Stomach (tissue), 4 donors: ENCODE data around the gene USP8.
"Not testable (repeated sequence)": the region's sequence is repeated elsewhere in the genome, so short reads cannot be mapped to it uniquely, and the experiment has no call there.

Experiments
- EP300 ChIP-seq: sonication (generic); formaldehyde crosslinking; IDR thresholded peaks from one replicate; pipeline ENCODE4 v1.6.1; 2017; ENCODE audit warnings: antibody characterized with exemption
- POLR2A ChIP-seq, 4 donors: fragments of 450-650 bp; IDR thresholded peaks; one replicate each; pipeline ENCODE4 v1.6.1; 2016; ENCODE audit warnings: antibody characterized with exemption in 4 of 4, control low read depth in 2 of 4, mild to moderate bottlenecking in 1 of 4, moderate library complexity in 1 of 4
- POLR2AphosphoS5 ChIP-seq, 3 donors: sonication (generic); formaldehyde crosslinking; IDR thresholded peaks; one replicate each; pipeline ENCODE4 v1.6.1; 2016; ENCODE audit warnings: antibody characterized with exemption in 3 of 3
- TF ChIP-seq, protein P1 (sequence below), 7 experiments: fragments of 450-650 bp in 4 of 7; fragments of 200-600 bp in 3 of 7; sonication (generic) in 3 of 7; IDR thresholded peaks; one replicate each; pipeline ENCODE4 v1.5.1; 2016 to 2019; ENCODE audit warnings: antibody characterized with exemption in 7 of 7, control low read depth in 2 of 7, mild to moderate bottlenecking in 1 of 7

GRCh38 chr15:50379413-50379812 lies 44.8 kb upstream of the USP8 start:
- TF ChIP-seq, protein P1, sequence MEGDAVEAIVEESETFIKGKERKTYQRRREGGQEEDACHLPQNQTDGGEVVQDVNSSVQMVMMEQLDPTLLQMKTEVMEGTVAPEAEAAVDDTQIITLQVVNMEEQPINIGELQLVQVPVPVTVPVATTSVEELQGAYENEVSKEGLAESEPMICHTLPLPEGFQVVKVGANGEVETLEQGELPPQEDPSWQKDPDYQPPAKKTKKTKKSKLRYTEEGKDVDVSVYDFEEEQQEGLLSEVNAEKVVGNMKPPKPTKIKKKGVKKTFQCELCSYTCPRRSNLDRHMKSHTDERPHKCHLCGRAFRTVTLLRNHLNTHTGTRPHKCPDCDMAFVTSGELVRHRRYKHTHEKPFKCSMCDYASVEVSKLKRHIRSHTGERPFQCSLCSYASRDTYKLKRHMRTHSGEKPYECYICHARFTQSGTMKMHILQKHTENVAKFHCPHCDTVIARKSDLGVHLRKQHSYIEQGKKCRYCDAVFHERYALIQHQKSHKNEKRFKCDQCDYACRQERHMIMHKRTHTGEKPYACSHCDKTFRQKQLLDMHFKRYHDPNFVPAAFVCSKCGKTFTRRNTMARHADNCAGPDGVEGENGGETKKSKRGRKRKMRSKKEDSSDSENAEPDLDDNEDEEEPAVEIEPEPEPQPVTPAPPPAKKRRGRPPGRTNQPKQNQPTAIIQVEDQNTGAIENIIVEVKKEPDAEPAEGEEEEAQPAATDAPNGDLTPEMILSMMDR (IDR thresholded peaks at IDR 0.05) = not testable (repeated sequence)
- TF ChIP-seq POLR2AphosphoS5 (IDR thresholded peaks at IDR 0.05); POLR2A (IDR thresholded peaks at IDR 0.05); EP300: not testable (repeated sequence)
